ENCODE results near the gene ARRDC4. TPM values are rescaled to one million over a fixed set of nuclear protein-coding genes. Genes with fewer than 3 reads are reported as not detected.
A peak's percentile ranks its signal among the peaks of the same experiment; 100 is the strongest.

Gene ARRDC4
- total RNA-seq, 1 experiment from 2014 or later, result 7.1 TPM

DNA sequence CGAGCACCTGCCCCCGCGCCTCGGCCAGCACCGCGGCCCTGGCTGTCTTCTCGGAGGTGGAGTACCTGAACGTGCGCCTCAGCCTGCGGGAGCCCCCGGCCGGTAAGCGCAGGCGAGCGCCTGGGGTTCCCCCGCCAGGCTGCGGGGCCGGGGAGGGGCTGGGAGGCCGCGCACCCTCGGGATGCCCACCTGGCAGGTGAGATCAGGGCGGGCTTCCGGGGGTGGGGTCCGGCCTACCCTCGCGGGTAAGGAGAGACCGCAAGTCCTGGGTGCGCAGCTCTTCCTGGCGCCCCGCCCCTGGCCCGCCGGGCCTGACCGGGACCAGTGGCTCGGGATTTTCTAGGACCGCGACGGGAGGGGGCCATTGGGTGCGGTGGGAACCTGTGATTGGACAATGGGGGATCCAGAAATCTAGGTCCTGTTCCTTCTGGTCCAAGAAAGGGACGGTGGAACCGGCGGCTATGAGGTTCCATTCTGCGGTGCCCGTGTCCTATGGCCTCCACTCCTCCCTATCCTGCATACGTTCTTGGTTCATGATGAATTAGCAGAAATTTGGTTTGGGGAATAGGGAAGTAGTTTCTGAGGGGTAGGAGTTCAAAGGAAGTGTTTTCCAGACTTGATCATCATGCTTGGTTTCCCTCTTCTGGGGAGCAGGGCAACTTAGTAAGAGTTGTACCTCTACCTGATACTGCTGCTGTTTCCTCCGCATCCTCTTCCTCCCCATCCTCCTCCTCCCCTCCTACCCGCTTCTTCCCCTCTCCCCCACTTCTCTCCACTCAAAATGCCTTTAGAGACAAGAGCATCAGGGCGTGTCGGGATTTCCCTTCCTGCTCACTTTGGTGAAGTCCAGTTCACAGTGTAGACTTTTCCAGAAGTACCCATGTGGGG is 808 bp downstream of the ARRDC4 start:
- intact Hi-C loops (cut with micrococcal nuclease), result no loop called here
- ATAC-seq (no peak; the same call in 1 of the 2 replicates), DNase-seq (peak; percentile 40)
- Histone ChIP-seq H3K9ac (ENCODE audit: low read length) (peak overlapping the region; percentile 67), H4K20me1 (ENCODE audit: low read length) (no peaks in the 10 kb centered on the region), H3K36me3 (ENCODE audit: low read depth, low read length) (0 out of 2 replicates have a peak, but pooled peaks cover 4% of the 10 kb centered on the region), H3K4me1 (ENCODE audit: insufficient read depth, low read length) (peaks cover 19% of the 10 kb centered on the region), H2AFZ (ENCODE audit: low read length) (peak overlapping the region; percentile 65), H3K27ac (ENCODE audit: low read length) (no peak overlapping the region), H3K79me2 (ENCODE audit: low read length) (peaks cover 35% of the 10 kb centered on the region), H3K27me3 (ENCODE audit: low read length) (no peaks in the 10 kb centered on the region), H3F3A (ENCODE audit: low read length, unreplicated experiment) (no peaks in the 10 kb centered on the region), H3K9me3 (ENCODE audit: low read length) (no peaks in the 10 kb centered on the region), H3K4me3 (ENCODE audit: low read length) (peak overlapping the region; percentile 77), H3K4me2 (ENCODE audit: low read length) (peak overlapping the region; percentile 81), H3K9me2 (replicated peaks; ENCODE audit: low read length) (no peaks in the 10 kb centered on the region)
- TSS peak; percentile 36 for BruUV-seq (replicated peaks)
- ChIA-PET POLR2A (ENCODE audit: unreplicated experiment) (no interaction called here), CTCF (no interaction called here)
- TF ChIP-seq EZH2 (IDR thresholded peaks at IDR 0.05; ENCODE audit: low read length, unreplicated experiment) (no peak), EZH2phosphoT487 (IDR thresholded peaks at IDR 0.05; ENCODE audit: borderline replicate concordance, low read length) (no peak)
- TF ChIP-seq, protein P1, sequence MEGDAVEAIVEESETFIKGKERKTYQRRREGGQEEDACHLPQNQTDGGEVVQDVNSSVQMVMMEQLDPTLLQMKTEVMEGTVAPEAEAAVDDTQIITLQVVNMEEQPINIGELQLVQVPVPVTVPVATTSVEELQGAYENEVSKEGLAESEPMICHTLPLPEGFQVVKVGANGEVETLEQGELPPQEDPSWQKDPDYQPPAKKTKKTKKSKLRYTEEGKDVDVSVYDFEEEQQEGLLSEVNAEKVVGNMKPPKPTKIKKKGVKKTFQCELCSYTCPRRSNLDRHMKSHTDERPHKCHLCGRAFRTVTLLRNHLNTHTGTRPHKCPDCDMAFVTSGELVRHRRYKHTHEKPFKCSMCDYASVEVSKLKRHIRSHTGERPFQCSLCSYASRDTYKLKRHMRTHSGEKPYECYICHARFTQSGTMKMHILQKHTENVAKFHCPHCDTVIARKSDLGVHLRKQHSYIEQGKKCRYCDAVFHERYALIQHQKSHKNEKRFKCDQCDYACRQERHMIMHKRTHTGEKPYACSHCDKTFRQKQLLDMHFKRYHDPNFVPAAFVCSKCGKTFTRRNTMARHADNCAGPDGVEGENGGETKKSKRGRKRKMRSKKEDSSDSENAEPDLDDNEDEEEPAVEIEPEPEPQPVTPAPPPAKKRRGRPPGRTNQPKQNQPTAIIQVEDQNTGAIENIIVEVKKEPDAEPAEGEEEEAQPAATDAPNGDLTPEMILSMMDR (conservative IDR thresholded peaks at IDR 0.05; ENCODE audit: low read depth, low read length), result no peak

GRCh38 chr15:97962263-97962662 is 1.8 kb downstream of the ARRDC4 start:
- peaks cover 19% of the 10 kb centered on the region for H3K4me1 ChIP-seq (ENCODE audit: insufficient read depth, low read length)
- no peak for ATAC-seq
- 0 out of 2 replicates have a peak, but pooled peaks cover 6% of the 10 kb centered on the region for H3K36me3 ChIP-seq (ENCODE audit: low read depth, low read length)
- no peaks in the 10 kb centered on the region for H3K27me3 ChIP-seq (ENCODE audit: low read length)
- H3K4me2 ChIP-seq (ENCODE audit: low read length), result peak overlapping the region; percentile 81
- H3K27ac ChIP-seq (ENCODE audit: low read length), result no peak overlapping the region
- POLR2A ChIA-PET (ENCODE audit: unreplicated experiment), result no interaction called here
- no peak overlapping the region for H2AFZ ChIP-seq (ENCODE audit: low read length)
- CTCF ChIA-PET, result no interaction called here
- no TSS peak for BruUV-seq (replicated peaks)
- peaks cover 35% of the 10 kb centered on the region for H3K79me2 ChIP-seq (ENCODE audit: low read length)
- no peaks in the 10 kb centered on the region for H3K9me3 ChIP-seq (ENCODE audit: low read length)
- H4K20me1 ChIP-seq (ENCODE audit: low read length), result no peaks in the 10 kb centered on the region
- TF ChIP-seq EZH2phosphoT487 (IDR thresholded peaks at IDR 0.05; ENCODE audit: borderline replicate concordance, low read length), result no peak
- TF ChIP-seq EZH2 (IDR thresholded peaks at IDR 0.05; ENCODE audit: low read length, unreplicated experiment), result no peak
- TF ChIP-seq, protein P1 (conservative IDR thresholded peaks at IDR 0.05; ENCODE audit: low read depth, low read length), result no peak
- no peaks in the 10 kb centered on the region for H3K9me2 ChIP-seq (replicated peaks; ENCODE audit: low read length)
- no peak for DNase-seq
- peak overlapping the region; percentile 77 for H3K4me3 ChIP-seq (ENCODE audit: low read length)
- intact Hi-C loops (cut with micrococcal nuclease), result no loop called here
- no peak overlapping the region for H3K9ac ChIP-seq (ENCODE audit: low read length)
- H3F3A ChIP-seq (ENCODE audit: low read length, unreplicated experiment), result no peaks in the 10 kb centered on the region

- ATAC-seq (no peak), DNase-seq (no peak)
- Histone ChIP-seq H3K4me1 (ENCODE audit: insufficient read depth, low read length) (peaks cover 19% of the 10 kb centered on the region), H3K79me2 (ENCODE audit: low read length) (peaks cover 35% of the 10 kb centered on the region), H3K27ac (ENCODE audit: low read length) (no peak overlapping the region), H3K4me2 (ENCODE audit: low read length) (no peak overlapping the region), H3K9ac (ENCODE audit: low read length) (no peak overlapping the region), H3K9me2 (replicated peaks; ENCODE audit: low read length) (no peaks in the 10 kb centered on the region), H3K36me3 (ENCODE audit: low read depth, low read length) (peaks cover 14% of the 10 kb centered on the region; the same call in 1 of the 2 replicates), H4K20me1 (ENCODE audit: low read length) (no peaks in the 10 kb centered on the region), H3F3A (ENCODE audit: low read length, unreplicated experiment) (no peaks in the 10 kb centered on the region), H2AFZ (ENCODE audit: low read length) (no peak overlapping the region), H3K4me3 (ENCODE audit: low read length) (no peak overlapping the region), H3K27me3 (ENCODE audit: low read length) (no peaks in the 10 kb centered on the region), H3K9me3 (ENCODE audit: low read length) (no peaks in the 10 kb centered on the region)
- no TSS peak for BruUV-seq (replicated peaks)
- ChIA-PET POLR2A (ENCODE audit: unreplicated experiment) (no interaction called here), CTCF (no interaction called here)
- TF ChIP-seq EZH2 (IDR thresholded peaks at IDR 0.05; ENCODE audit: low read length, unreplicated experiment) (no peak), EZH2phosphoT487 (IDR thresholded peaks at IDR 0.05; ENCODE audit: borderline replicate concordance, low read length) (no peak)
- TF ChIP-seq, protein P1 (conservative IDR thresholded peaks at IDR 0.05; ENCODE audit: low read depth, low read length), result no peak
- intact Hi-C loops (cut with micrococcal nuclease), result no loop called here
These were observed 3.3 kb downstream of the ARRDC4 start for GRCh38 chr15:97963779-97964178.
